Thyroid gland (tissue), 4 donors: ENCODE results near the gene CARNS1.

ENCODE experiments used
- POLR2A ChIP-seq, 2 donors: fragments of 450-650 bp; IDR thresholded peaks; one replicate each; pipeline ENCODE4 v1.6.1; 2017; ENCODE audit warnings: antibody characterized with exemption in 2 of 2, mild to moderate bottlenecking in 2 of 2, moderate library complexity in 1 of 2
- TF ChIP-seq, protein P1 (sequence below), 6 experiments: fragments of 200-600 bp in 3 of 6; fragments of 450-650 bp in 3 of 6; sonication (generic) in 3 of 6; IDR thresholded peaks; one replicate each; pipeline ENCODE4 v1.5.1; 2016 to 2019; ENCODE audit warnings: antibody characterized with exemption in 6 of 6, mild to moderate bottlenecking in 2 of 6, inconsistent platforms in 1 of 6, moderate library complexity in 1 of 6

DNA sequence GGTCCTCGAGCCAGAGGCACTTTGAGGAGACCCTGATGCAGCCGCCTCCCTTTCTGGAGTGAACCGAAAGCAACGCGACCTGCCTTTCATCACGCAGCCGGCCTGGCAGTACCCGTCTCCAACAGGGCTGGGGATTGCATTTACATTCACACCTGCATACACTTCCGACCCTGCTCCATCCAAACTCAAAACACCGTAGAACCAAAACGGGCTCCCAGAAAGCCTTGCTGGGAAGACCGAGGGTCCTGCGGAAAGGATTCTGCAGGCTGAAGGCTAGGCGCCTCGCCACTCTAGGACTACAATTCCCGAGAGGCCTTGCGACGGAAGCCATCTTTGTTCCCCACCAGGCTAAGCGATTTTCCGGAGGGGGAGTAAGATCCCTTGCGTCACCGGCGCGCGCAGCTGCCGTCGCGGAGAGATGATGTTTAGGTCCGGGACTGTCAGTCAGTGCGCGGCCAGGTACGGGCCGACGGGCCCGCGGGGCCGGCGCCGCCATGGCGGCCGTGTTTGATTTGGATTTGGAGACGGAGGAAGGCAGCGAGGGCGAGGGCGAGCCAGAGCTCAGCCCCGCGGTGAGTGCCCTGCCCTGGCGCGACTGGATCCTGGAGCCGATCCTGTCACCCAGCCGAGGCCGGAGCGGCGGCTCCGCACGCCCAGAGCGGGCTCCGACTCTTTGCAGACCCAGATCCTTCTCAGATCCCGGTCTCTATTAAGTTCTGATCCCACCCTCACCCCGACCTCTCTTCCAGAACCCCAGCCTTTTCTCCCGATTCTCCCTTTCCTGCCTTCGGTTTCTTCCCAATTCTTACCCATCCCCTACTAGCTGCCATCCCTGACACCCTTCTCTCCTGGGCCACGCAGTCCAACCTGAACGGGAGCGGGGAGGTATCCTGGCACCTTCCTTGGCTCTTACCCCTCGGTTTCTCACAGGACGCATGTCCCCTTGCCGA lies 12.8 kb downstream of the CARNS1 start, which contains the start of gene RPS6KB2:
- TF ChIP-seq, protein P1, sequence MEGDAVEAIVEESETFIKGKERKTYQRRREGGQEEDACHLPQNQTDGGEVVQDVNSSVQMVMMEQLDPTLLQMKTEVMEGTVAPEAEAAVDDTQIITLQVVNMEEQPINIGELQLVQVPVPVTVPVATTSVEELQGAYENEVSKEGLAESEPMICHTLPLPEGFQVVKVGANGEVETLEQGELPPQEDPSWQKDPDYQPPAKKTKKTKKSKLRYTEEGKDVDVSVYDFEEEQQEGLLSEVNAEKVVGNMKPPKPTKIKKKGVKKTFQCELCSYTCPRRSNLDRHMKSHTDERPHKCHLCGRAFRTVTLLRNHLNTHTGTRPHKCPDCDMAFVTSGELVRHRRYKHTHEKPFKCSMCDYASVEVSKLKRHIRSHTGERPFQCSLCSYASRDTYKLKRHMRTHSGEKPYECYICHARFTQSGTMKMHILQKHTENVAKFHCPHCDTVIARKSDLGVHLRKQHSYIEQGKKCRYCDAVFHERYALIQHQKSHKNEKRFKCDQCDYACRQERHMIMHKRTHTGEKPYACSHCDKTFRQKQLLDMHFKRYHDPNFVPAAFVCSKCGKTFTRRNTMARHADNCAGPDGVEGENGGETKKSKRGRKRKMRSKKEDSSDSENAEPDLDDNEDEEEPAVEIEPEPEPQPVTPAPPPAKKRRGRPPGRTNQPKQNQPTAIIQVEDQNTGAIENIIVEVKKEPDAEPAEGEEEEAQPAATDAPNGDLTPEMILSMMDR (IDR thresholded peaks at IDR 0.05): peak in 1 of 6 experiments; percentile 30
- peak; percentile 54 to 93 for TF ChIP-seq POLR2A (IDR thresholded peaks at IDR 0.05)
